Activated T-helper 9 cell treated with anti-CD3 and anti-CD28 coated beads, Interleukin-2, amount 50 U/mL, for 16 hours (primary cell): ENCODE data around the gene FGR.
"Not testable (repeated sequence)": the region's sequence is repeated elsewhere in the genome, so short reads cannot be mapped to it uniquely, and the experiment has no call there.

Experiments
- DNase-seq: peaks from one replicate; pipeline ENCODE4 v3.0.0-alpha.2; 2020; ENCODE audit warnings: low read depth

Gene FGR

DNA sequence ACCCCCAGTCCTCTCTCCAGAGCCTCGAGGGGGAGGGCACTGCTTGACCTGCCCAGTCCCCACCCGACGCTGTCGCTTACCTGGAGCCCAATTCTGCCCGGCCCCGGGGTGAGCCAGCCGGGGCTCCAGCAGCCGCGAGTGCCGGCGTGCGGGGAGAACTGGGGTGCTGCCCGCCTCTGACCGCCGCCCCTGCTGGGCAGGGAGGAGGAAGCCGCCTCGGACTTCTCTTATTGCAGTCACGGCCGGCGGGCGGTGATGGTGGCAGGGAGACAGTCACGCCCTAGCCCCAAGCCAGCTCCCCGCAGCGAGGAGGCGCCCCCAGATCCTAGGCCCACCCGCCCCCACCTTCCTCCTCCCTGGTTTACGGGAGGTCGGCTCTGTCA lies at the start of gene FGR:
FGR (minus strand) TSS at position 201 of the 383 bp plus-strand sequence. CDS start 11,269 bp downstream, outside the sequence.
- DNase-seq: no peak

- no peak for DNase-seq
Measured at GRCh38 chr1:27684176-27684575, 49.2 kb upstream of the FGR start.

DNA sequence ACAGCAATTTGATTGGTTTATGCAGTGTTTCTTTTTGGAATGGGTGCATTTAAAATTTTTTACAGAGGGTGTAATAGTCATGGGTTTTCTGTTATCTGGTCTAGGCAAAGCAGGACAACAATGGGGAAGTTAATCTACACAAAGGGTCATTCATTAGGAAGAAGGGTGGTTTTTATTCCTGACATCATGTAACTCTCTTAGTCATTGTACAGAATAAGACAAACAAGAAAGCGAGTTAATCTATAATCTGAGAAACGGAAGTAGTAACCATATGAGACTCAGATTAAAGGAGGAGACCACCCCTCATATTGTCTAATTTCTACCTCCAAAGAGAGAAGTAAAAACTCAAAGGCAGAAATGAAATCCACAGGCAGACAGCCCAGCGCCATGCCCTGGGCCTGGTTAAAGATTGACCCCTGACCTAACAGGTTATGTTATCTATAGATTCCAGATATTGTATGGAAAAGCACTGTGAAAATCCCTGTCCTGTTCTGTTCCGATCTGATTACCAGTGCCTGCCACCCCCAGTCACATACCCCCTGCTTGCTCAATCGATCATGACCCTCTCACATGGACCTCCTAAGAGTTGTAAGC lies 47.5 kb upstream of the FGR start:
- DNase-seq: no peak

- not testable (repeated sequence) for DNase-seq
Measured at GRCh38 chr1:27681580-27681979, 46.6 kb upstream of the FGR start.

DNA sequence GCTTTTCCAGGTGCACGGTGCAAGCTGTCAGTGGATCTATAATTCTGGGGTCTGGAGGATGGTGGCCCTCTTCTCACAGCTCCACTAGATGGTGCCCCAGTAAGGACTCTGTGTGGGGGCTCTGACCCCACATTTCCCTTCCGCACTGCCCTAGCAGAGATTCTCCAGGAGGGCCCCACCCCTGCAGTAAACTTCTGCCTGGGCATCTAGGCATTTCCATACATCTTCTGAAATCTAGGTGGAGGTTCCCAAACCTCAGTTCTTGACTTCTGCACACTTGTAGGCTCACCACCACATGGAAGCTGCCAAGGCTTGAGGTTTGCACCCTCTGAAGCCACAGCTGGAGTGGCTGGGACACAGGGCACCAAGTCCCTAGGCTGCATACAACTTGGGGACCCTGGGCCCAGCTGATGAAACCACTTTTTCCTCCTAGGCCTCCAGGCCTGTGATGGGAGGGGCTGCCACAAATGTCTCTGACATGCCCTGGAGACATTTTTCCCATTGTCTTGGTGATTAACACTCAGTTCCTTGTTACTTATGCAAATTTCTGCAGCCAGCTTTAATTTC lies 45.3 kb upstream of the FGR start:
- not testable (repeated sequence) for DNase-seq

GRCh38 chr1:27678747-27679146 lies 43.8 kb upstream of the FGR start:
- DNase-seq: no peak

DNA sequence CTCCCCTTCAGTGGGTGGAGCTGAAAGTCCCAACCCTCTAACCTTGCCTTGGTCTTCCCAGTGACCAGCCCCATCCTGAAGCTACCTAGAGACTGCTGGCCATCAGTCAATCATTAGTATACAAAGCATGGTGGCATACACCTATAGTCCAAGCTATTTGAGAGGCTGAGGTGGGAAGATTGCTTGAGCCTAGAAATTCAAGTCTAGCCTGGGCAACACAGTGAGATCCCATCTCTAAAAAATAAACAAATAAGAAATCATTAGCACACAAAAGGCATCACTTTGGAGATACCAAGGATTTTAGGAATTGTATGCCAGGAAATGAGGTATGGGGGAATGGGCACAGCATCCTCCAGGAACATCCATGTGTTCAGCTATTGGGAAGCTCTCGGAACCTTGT lies 41.4 kb upstream of the FGR start:
- DNase-seq: no peak

DNA sequence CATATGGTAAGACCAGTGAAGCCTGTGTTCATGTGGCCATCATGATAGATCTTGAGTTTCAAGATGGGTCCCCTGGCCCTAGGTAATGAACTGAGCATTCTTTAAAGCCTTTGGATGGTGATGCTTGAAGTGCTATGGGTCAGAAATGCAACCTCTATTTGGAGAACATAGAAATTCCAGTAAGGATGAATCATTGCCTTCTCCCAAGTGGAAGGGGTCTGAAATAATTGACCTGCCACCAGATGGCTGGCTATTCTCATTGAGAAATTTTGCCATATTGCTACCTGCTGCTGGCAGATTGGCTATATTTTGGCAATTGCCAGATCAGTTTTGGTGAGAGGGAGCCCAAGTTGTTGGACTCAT lies 37.7 kb upstream of the FGR start:
- no peak for DNase-seq

GRCh38 chr1:27671964-27672749 lies 37.2 kb upstream of the FGR start, which contains the start of gene IFI6:
IFI6 (minus strand) TSS chr1:27672192; CDS start chr1:27669314, 2,878 bp downstream.
- peak; percentile 61 for DNase-seq

- DNase-seq: no peak
Measured at GRCh38 chr1:27669876-27670275, 34.9 kb upstream of the FGR start.

DNA sequence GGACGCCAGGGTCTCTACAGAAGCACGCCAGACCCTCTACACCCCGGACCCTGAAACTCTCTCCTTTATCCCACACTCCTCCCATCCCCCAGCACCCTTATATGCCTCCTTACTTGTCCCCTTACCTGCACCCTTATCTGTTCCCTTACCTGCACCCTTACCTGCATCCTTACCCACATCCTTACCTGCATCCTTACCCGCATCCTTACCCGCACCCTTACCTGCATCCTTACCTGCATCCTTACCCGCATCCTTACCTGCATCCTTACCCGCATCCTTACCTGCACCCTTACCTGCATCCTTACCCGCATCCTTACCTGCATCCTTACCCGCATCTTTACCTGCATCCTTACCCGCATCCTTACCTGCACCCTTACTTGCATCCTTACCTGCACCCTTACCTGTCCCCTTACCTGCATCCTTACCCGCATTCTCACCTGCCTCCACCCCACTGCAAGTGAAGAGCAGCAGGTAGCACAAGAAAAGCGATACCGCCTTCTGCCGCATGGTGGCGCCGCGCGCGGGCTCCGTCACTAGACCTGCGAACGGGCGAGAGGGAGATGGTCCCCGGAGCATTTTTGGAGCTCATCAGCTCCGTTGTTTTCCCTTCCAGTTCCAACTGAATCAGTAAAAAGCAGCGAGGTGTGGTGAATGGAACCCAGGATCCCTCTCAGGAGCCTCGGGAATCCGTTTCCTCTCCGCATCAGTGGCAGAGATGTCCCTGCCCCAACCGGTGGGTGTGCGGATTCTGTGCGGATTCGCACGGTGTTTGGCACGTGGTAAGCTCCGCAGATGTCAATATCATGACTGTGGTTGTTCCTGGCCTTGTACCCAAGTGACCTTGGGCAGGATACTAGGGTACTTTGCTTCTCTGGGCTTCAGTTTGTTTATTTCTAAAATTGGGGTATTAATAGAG lies 34.1 kb upstream of the FGR start:
- peak; percentile 83 for DNase-seq

- DNase-seq: no peak
Measured at GRCh38 chr1:27668121-27668807, 33.3 kb upstream of the FGR start.

- DNase-seq: no peak
Measured at GRCh38 chr1:27666791-27667254, 31.8 kb upstream of the FGR start.

DNA sequence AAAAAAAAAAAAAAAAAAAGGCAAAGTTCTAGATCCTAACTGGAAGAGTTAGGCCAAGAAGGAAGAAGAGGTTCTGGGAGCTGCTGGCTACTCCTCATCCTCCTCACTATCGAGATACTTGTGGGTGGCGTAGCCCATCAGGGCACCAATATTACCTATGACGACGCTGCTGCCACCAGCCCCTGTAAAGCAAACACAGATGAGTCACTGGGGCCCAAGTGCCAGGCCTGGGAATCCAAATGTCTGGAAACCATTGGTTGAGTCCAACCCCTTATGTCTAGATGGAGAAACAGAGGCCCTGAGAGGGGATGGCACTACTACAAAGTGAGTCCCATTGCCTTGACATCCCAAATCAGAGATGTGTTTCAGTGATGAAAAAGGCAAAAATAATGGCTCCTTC lies 31.3 kb upstream of the FGR start:
- DNase-seq: no peak

DNA sequence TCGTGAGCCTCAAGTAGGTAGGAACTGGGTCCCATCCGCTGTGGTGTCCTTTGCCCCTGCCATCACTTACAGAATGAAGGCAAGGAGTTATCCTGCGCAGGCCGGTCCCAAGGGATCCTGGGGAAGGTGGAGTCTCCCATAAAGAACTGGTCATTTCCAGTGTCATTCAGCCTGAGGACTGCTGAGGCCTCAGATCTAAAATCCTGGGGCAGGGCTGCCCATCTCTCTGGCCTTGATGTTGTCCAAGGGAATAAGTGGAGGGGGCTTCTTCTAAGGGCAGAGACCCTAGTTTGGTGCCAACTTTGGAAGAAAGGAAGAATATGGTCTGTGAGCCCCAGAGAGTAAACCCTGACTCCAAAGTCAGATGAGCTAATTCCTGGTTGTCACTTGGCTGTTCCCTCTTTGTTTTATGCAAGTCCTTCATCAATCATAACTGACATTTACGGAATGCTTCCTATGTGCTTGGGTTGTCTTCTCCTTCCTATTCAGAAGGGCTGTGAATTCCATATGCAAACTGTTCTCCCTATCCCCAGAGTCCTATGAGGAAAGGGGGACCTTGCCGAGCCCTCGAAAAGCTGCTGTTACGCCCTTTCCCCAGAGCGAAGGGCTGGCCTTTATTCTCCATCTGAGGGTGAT lies 30.1 kb upstream of the FGR start:
- no peak for DNase-seq

- no peak for DNase-seq
Measured at GRCh38 chr1:27664291-27664690, 29.3 kb upstream of the FGR start.

DNA sequence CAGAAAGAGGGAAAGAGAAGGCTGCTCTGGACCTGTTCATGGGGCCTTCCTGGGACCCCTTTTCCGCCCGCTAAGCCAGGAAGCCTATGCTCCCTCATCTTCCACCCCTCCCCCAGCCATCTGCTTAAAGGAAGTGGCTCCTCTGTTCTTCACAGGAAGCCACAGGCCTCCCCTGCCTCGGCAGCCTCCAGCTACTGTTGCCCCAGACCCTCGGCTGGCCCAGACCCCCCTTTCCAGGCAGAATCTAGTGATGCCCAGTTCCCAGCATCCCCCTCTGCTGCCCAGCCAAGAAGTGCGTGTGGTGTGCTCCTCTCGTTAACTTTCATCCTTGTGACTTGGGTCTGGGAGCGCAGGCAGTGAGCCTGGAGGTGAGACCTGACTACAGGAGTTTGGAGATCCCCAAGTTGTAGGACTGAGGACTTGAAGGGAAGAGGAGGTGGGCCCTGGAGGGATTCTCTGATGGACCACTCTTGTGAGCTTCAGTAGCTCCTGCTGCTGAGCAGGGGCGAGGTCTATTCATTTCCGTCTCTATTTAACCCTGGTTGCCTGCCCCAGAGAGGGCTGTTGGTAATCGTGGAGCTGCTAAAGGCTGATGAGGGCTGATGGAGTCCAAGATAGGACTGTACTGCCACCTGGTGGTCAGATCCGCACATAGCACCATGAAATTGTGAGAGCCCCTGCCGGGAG lies 27.9 kb upstream of the FGR start:
- DNase-seq: peak; percentile 85

DNA sequence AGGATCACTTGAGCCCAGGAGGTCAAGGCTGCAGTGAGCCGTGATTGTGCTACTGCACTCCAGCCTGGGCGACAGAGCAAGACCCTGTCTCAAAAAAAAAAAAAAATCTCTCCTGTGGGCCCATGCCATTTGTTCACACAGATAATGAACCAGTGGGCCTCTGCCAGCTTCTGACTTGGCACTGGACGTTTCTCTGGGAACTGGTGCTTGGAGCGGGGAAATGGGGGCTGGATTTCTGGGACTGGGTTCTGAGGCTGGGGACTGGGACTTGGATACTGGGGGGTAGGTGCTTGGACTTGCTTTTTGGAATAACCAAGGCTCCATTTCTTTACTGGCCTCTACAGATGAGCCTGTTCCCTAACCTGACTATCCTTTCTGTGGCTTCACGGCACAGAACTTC lies 27.3 kb upstream of the FGR start:
- DNase-seq: no peak

DNA sequence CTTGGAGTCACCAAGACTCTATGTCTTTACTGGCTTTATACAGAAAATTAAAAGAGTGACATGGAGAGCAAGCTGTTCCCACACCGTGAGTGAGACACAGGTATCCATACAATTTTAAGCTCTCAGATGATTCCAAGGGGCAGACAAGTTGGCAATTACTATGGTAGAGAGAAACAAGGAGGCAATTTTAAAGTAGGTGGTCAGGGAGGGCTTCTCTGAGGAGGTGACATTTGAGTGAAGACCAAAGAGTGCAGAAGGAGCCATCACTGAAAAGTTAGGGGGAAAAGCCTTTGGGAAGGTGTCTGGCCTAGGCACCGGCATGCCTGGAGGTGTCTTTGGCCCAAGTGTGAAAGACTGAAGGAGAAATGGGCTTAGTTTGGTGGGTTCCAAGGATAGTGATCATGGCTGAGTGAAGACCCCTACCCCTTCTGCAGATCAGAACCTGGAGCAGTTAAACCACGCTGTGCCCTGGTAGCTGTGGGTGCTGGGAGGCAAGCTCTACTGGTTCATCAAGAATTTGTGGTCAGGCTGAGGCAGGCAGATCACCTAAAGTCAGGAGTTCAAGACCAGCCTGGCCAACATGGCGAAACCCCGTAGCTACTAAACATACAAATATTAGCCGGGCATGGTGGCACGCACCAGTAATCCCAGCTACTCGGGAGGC lies 26.6 kb upstream of the FGR start:
- no peak for DNase-seq

GRCh38 chr1:27660300-27660835 lies 25.4 kb upstream of the FGR start:
- no peak for DNase-seq
